CD1c-positive myeloid dendritic cell (primary cell): ENCODE data around the gene MADD.
"Not testable (repeated sequence)": the region's sequence is repeated elsewhere in the genome, so short reads cannot be mapped to it uniquely, and the experiment has no call there.

Source experiments
- DNase-seq: peaks from one replicate; pipeline ENCODE4 v3.0.0-alpha.2; 2016; ENCODE audit errors: extremely low spot score

Gene MADD

GRCh38 chr11:47318166-47318565 lies 48.2 kb downstream of the MADD start:
- DNase-seq = no peak

GRCh38 chr11:47324520-47324919 lies 54.6 kb downstream of the MADD start:
- DNase-seq = no peak

DNA sequence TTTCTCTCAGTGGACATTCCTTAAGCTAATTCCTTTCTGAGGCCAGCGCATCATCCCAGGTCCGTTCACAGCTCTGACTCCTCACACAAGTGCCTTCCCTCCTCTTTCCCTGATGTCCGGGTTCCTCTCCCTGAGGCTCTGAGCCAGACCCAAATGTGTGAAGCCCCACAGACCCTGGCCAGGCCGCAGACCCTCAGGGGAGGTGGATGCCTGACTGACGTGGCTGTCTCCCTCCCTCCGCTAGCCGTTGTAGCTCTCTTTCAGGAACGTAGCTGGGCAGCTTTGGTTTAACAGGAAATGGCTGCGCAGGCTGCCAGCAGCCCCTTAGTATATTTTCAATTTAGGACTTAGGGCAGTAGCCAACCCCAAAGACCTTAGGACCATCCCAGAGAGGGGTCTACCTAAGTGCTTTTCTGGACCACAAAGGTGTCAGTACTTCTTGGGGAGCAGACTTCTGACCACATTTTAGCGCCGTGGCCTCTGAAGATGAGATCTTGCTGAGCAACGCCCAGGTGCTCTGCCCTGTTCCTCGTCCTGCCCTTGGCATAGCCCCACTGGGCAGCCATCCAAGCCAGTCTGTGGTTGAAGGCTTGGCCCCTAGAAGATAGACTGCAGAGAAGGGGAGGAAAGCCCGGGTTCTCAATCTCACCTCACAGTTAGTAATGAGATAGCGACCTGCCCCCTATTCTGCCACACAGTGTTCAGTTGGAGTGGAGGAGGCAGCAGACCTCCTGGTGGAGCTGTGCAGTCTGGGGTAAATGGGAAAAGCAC lies 55.5 kb downstream of the MADD start:
- DNase-seq = no peak

DNA sequence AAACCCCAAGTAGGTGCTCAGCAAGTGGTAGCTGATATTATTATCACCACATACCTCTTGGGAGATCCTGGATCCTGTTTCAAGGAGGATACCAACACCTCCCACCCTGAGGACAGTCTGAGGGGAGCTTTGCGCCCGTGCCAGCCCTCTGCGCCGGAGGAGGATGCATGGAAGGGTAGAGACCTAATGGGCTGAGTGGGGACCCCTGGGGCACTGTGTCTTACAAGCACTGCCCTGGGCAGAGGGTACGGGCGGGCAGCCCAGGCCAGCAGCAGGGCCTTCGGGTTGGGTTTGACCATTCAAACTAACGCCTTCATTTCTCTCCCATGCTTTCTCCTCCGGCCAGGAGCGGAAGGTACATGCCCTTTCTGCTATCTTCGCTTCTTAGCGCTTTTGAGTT lies 56.3 kb downstream of the MADD start:
- no peak for DNase-seq

DNA sequence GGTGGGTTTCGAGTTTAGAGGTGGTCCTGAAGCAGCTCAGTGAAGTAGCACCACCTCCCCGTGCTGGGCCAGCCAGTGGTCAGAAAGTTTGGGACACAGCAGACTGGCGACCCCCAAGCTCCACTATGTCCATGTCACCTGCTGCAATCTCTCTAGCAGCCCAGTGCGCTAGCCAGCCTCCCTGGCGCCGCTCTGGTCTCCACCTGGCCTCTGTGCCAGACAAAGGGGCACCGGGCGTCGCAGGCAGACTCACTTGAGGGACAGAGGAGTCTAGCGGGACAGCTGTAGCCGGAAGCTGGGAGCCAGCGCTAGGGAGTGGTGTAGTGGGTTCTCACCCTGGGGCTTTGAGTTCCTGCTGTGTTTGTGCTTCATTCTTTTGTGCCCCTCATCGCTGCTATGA lies 57.1 kb downstream of the MADD start:
- DNase-seq = no peak

DNA sequence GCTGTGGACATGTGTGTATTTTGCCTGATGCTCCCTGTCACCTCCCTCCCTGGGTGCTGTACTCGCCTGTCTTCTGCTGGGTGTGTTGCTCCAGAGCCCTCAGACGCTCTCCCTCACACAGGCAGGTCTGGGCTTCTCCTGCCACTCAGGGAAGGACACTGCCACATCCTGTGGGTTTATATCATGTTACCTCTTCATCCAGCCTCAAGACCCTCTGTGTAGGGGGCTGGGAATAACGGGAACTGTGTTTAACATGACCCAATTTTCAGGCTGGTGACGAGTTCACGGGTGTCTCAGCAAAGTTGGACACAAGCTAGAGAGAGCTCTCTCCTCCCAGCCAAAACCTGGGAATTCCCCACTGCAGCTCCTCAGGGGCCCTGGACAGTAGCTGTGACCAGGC lies 58.0 kb downstream of the MADD start:
- DNase-seq = no peak

DNA sequence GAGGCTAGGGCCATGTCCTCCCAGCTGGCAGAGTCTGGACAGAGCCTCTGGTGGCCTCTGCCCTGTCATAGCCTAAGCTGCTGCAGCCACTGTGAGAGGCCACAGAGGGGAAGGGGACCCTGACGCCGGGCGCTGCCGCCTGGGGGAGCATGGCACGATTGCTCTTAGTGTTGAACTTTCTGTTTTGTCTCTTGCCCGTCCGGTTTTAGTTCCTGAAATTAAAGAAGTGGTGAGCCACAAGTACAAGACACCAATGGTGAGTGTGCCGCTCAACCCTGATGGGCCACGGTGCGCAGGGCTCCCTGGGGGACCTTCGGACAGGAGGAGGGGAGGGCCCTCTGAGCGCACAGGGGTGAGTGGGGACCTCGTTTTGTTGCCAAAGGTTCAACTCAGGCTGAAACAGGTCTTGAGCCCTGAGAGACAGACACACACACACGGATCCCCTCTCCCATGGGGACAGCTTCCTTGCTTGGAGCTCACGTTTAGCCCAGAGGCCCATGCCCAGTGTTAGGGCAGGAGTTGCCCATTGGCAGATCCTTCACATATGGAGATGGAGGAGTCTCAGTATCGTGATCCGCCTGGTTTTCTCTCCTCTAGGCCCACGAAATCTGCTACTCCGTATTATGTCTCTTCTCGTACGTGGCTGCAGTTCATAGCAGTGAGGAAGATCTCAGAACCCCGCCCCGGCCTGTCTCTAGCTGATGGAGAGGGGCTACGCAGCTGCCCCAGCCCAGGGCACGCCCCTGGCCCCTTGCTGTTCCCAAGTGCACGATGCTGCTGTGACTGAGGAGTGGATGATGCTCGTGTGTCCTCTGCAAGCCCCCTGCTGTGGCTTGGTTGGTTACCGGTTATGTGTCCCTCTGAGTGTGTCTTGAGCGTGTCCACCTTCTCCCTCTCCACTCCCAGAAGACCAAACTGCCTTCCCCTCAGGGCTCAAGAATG lies 58.8 kb downstream of the MADD start:
- peak; percentile 41 for DNase-seq

- no peak for DNase-seq
Observed at GRCh38 chr11:47329431-47329986, 59.6 kb downstream of the MADD start.

GRCh38 chr11:47329987-47330931 lies 60.3 kb downstream of the MADD start:
- no peak for DNase-seq

- no peak for DNase-seq
Observed at GRCh38 chr11:47331454-47332302, 61.7 kb downstream of the MADD start.

DNA sequence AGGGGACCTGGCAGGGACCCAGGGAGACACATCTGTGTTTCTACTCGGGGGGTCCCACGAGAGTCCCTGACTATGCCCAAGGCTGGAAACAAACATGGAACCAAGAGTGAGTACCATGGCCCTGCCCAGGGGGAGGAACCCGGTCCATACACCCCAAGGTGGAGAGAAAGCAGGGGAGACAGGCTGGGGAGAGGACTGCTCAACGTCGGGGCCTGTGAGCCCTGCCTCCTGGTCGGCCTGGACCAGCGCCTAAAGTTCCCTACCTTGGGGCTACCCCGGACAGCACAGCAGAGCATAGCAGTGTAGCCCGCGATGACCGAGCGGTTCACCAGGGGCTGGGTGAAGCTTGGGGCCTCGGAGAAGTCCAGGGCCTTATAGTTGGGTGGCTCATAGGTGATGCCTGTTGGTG lies 62.4 kb downstream of the MADD start:
- DNase-seq = no peak

DNA sequence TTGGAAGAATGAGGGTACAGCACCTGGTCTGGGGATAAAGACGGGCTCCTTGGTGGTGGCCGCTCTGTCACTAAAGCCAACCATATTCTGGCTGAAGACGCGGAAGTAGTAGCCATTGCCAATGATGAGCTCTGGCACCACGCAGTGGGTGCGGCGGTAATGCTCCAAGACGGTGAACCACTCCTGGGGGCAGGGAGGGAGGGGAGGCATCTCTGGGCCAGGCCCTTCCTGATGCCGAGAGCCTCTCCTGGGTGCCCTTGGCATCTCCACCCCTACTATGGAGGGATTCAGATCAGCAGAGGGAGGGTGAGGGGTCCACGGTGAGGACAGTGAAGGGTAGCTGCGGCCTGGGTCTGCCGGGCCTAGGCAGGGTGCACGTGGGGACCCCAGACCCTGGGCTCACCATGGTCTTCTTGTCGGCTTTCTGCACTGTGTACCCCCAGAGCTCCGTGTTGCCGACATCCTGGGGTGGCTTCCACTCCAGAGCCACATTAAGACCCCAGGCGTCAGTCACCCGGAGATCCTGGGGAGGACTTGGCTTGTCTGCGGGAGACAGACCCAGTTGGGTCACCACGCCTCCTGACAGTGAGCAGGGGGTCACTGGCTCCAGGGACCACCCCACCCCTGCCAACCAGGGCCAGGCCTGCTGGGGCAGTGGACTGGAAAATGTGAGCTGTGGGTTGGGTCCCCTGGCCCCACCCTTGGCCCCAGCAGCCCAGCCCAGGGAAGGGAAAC lies 63.0 kb downstream of the MADD start:
- DNase-seq = no peak

GRCh38 chr11:47333526-47333845 lies 63.6 kb downstream of the MADD start:
- DNase-seq = no peak

DNA sequence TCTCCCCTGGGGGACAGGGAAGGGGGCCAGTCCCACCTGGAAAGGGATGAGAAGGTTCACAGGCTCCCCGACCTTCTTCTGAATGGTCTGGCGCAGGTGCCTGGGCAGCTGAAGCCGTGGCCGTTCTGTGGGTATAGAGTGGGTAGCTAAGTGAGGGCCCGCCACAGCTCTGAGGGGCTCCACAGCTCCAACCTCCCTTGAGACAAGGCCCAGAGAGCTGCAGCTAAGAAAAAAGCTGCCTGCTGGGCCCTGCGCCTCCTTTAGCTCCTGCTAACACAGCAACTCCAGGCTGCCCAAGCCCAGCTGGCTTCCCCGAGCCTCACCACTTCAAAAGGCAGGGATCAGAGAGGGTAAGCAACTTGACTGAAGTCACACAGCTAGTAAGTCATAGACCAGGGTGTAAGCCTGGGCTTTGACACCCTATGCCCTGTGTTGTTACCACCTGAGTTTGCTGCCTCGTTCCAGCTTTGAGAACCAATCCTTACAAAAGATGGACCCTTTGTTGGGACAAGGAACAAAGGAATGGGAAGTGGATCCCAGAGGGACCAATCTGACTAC lies 64.0 kb downstream of the MADD start:
- DNase-seq = no peak

GRCh38 chr11:47334699-47335411 lies 64.9 kb downstream of the MADD start:
- not testable (repeated sequence) for DNase-seq

- DNase-seq = no peak
Observed at GRCh38 chr11:47335733-47336132, 65.8 kb downstream of the MADD start.

DNA sequence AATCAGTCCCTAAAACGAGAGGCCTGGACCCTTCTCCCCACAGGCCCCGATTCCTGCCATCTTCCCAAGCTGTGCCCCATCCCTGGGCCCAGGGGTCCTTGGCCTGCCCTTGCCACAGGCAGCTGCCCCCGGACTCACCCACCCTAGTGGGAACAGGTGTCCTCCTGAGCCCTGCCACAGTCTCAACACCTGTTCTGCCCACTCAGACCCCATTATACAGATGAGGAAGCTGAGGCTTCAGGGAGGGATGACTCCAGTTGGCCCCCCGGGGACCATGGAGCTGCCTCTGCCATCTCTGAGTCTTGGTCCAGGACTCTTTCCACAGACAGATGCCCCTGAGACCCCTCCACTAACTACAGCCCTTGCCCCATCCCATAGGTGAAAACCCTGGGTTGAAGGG lies 66.7 kb downstream of the MADD start:
- no peak for DNase-seq

GRCh38 chr11:47337229-47337924 lies 67.4 kb downstream of the MADD start:
- DNase-seq = no peak
